OCI-LY3 (cell line): ENCODE measurements around the gene DOCK8.

Experiments used
- H2AFZ ChIP-seq: fragments of 200-600, 300-600 bp; shearing (Covaris generic); 2 replicates; pipeline ENCODE4 v1.6.0; 2014; ENCODE audit warnings: antibody characterized with exemption, low read depth, low read length
- H3K27ac ChIP-seq: fragments of 200-600, 300-600 bp; sonication (generic); 2 replicates; pipeline ENCODE4 v1.5.1; 2014; ENCODE audit warnings: mild to moderate bottlenecking, low read length, moderate library complexity, mixed read lengths
- H3K27me3 ChIP-seq: fragments of 200-600, 300-600 bp; sonication (generic); 2 replicates; pipeline ENCODE4 v1.6.1; 2014; ENCODE audit warnings: low read depth, low read length, mixed read lengths
- H3K36me3 ChIP-seq: fragments of 200-600, 300-600 bp; sonication (generic); replicated peaks from 2 replicates; pipeline ENCODE3; 2014; ENCODE audit warnings: low read depth, low read length, mixed read lengths
- H3K4me1 ChIP-seq: fragments of 300-600, 200-600 bp; sonication (generic); 2 replicates; pipeline ENCODE4 v1.6.1; 2014; ENCODE audit warnings: low read length, mixed read lengths
- H3K4me2 ChIP-seq: fragments of 200-600, 300-600 bp; sonication (generic); 2 replicates; pipeline ENCODE4 v1.6.1; 2014; ENCODE audit warnings: low read length, mixed read lengths
- H3K4me3 ChIP-seq: fragments of 300-600, 200-600 bp; sonication (generic); 2 replicates; pipeline ENCODE4 v1.5.1; 2014; ENCODE audit warnings: antibody characterized with exemption, mild to moderate bottlenecking, low read length, moderate library complexity
- H3K79me2 ChIP-seq: fragments of 300-600, 200-600 bp; shearing (Covaris generic); 2 replicates; pipeline ENCODE4 v1.6.1; 2014; ENCODE audit warnings: mild to moderate bottlenecking, low read length, mixed read lengths
- H3K9ac ChIP-seq: fragments of 300-600, 200-600 bp; shearing (Covaris generic); 2 replicates; pipeline ENCODE4 v1.6.0; 2014; ENCODE audit warnings: mild to moderate bottlenecking, low read length, moderate library complexity
- H3K9me3 ChIP-seq: fragments of 200-600, 300-600 bp; shearing (Covaris generic); 2 replicates; pipeline ENCODE4 v1.6.1; 2014; ENCODE audit warnings: low read length, mixed read lengths; ENCODE audit not compliant: insufficient read depth
- H4K20me1 ChIP-seq: fragments of 200-600, 300-600 bp; sonication (generic); 2 replicates; pipeline ENCODE4 v1.6.1; 2016; ENCODE audit warnings: low read length, mixed read lengths; ENCODE audit not compliant: insufficient read depth
- EZH2phosphoT487 ChIP-seq: fragments of 200-600 bp; shearing (Covaris generic); IDR thresholded peaks from 2 replicates; pipeline ENCODE4 v1.6.1; 2018; ENCODE audit warnings: antibody characterized with exemption, mixed run types, low read depth
- TF ChIP-seq, protein P1 (sequence below): fragments of 200-600, 300-600 bp; sonication (generic); IDR thresholded peaks from 2 replicates; pipeline ENCODE4 v1.5.1; 2014; ENCODE audit warnings: antibody characterized with exemption, low read length, low read depth

DOCK8 gene

DNA sequence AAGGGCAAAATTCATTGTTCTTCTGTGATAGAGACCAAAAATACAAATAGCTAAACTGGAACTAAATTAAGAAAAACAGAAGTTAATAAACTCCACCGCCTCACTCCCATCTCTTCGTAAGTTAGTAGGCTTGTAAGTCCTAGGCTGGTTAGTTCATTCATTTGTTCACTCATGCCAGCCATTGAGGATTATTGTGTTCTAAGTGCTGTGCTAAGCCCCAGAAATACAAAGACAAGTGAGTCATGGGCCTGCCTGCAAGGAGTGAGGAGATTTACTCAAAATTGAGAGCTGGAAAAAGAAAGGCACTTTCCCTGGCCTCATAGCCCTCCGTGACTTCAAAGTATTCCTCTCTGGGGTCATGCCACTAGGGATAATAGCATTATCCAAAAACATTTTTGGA is 8.5 kb downstream of the DOCK8 start:
- H3K9ac ChIP-seq: no peak overlapping the region
- no peak overlapping the region for H3K4me2 ChIP-seq

DNA sequence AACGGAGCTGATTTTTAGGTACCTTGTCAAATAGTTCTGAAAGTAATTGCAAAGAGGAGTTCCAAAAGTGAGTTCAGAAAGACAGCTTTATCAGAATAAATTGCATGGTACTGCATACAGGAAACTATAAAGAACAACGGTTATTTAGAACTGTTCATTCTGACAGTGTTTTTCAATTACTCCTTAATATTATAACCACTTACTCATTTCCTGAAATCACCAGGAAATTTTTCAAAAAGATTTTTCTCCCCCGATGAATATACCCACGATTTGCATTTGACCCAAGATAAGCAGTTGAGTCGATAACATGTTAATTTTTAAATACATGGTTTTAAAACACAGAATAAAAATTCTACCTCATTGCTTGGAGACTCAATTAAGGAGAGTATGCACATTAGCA is 9.4 kb downstream of the DOCK8 start:
- no peak overlapping the region for H3K27ac ChIP-seq
- no peaks in the 10 kb centered on the region for H3K79me2 ChIP-seq
- no peak overlapping the region for H3K4me2 ChIP-seq
- no peak overlapping the region for H2AFZ ChIP-seq
- H3K9ac ChIP-seq: no peak overlapping the region
- no peaks in the 10 kb centered on the region for H3K27me3 ChIP-seq
- H3K36me3 ChIP-seq: no peaks in the 10 kb centered on the region
- no peaks in the 10 kb centered on the region for H3K4me1 ChIP-seq
- TF ChIP-seq, protein P1, sequence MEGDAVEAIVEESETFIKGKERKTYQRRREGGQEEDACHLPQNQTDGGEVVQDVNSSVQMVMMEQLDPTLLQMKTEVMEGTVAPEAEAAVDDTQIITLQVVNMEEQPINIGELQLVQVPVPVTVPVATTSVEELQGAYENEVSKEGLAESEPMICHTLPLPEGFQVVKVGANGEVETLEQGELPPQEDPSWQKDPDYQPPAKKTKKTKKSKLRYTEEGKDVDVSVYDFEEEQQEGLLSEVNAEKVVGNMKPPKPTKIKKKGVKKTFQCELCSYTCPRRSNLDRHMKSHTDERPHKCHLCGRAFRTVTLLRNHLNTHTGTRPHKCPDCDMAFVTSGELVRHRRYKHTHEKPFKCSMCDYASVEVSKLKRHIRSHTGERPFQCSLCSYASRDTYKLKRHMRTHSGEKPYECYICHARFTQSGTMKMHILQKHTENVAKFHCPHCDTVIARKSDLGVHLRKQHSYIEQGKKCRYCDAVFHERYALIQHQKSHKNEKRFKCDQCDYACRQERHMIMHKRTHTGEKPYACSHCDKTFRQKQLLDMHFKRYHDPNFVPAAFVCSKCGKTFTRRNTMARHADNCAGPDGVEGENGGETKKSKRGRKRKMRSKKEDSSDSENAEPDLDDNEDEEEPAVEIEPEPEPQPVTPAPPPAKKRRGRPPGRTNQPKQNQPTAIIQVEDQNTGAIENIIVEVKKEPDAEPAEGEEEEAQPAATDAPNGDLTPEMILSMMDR: no peak
- no peak for TF ChIP-seq EZH2phosphoT487
- no peaks in the 10 kb centered on the region for H4K20me1 ChIP-seq
- H3K9me3 ChIP-seq: no peaks in the 10 kb centered on the region
- H3K4me3 ChIP-seq: no peak overlapping the region

More for the DNA sequence above, 8.5 kb downstream of the DOCK8 start:
- Histone ChIP-seq H4K20me1 (no peaks in the 10 kb centered on the region), H3K9me3 (no peaks in the 10 kb centered on the region), H3K27ac (no peak overlapping the region), H3K4me1 (no peaks in the 10 kb centered on the region), H3K79me2 (no peaks in the 10 kb centered on the region), H3K36me3 (no peaks in the 10 kb centered on the region), H3K4me3 (no peak overlapping the region), H3K27me3 (no peaks in the 10 kb centered on the region), H2AFZ (no peak overlapping the region)
- TF ChIP-seq, protein P1: no peak
- no peak for TF ChIP-seq EZH2phosphoT487

DNA sequence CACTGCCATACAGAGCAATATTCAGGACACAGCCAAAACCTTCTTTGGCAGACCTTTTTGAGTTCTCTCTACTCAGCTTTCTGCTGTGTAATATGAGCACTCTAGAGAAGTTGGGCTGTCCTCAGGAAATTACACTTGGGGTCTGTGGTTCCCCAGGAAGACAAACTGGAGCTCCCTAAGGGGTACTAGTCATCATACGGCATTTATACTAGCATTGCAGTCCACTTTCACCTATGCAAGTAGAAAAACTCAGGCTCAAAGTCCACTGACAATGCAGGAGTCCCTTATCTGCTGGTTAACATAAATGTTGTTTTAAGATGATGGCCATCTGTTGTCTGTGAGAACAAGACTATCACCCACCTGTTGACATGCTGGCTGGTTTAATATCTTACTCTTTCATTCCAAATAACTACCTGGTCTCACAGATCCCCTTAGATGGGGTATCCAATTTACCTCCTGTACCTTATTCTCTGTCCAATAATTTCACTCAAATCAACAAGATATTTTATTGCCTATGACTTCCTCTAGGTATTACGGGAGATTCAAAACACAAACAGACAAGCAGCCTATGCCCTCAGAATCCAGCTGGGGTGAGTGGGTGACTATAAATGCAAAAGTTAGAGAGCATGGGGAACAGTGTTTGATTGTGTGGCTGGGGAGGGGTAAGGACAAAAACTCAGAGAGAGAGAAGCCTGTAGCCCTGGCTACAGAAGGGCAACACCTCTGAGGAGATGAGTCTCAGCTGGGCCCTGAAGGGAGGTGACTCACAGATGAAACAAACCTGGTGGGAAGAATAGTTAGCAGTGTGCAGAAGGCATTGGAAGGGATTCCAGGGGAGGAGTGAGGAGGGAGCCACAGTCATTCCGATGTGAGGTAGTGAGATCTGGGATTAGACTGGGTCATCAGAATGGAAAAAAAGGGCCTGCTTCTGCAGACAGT is 10.2 kb downstream of the DOCK8 start:
- Histone ChIP-seq H3K36me3 (no peaks in the 10 kb centered on the region), H3K79me2 (no peaks in the 10 kb centered on the region), H3K9ac (no peak overlapping the region), H2AFZ (no peak overlapping the region), H3K4me3 (no peak overlapping the region), H4K20me1 (no peaks in the 10 kb centered on the region), H3K27ac (no peak overlapping the region), H3K27me3 (no peaks in the 10 kb centered on the region), H3K4me1 (no peaks in the 10 kb centered on the region), H3K4me2 (no peak overlapping the region), H3K9me3 (no peaks in the 10 kb centered on the region)
- TF ChIP-seq EZH2phosphoT487: no peak
- TF ChIP-seq, protein P1: no peak

DNA sequence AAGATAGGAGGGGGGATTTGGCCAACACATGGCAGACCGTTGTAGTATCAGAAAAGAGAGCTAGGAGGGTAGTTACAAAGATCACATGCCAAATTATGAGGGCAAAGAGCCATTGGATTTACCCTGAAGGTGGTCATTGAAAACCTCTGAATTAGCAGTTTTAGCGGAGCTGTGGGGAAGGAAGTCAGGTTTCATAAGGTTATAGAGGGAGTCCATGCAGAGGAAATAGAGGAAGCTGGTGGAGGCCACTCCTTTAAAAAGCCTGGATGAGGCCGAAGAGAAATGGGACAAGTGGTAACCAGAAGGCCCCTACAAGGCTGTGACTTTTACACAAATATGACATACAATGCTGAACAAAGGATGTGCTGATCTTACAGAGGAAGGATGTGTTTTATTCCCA is 13.2 kb downstream of the DOCK8 start:
- H3K27ac ChIP-seq: no peak overlapping the region
- no peaks in the 10 kb centered on the region for H4K20me1 ChIP-seq
- TF ChIP-seq EZH2phosphoT487: no peak
- TF ChIP-seq, protein P1: no peak
- H3K9me3 ChIP-seq: no peaks in the 10 kb centered on the region
- no peaks in the 10 kb centered on the region for H3K4me1 ChIP-seq
- H3K27me3 ChIP-seq: no peaks in the 10 kb centered on the region
- H3K36me3 ChIP-seq: no peaks in the 10 kb centered on the region
- H3K4me2 ChIP-seq: no peak overlapping the region
- H3K9ac ChIP-seq: no peak overlapping the region
- no peak overlapping the region for H2AFZ ChIP-seq
- no peak overlapping the region for H3K4me3 ChIP-seq
- H3K79me2 ChIP-seq: no peaks in the 10 kb centered on the region
